ENCODE measurements around the gene MDM4. TPM values are rescaled to one million over a fixed set of nuclear protein-coding genes. Genes with fewer than 3 reads are reported as not detected.

MDM4 gene
- polyA plus RNA-seq, 1 donor = 82.9 TPM

Other genes starting within 250 kb of the MDM4 start
- gene PLEKHA6, start 156.5 kb upstream of the MDM4 start, polyA plus RNA-seq (ENCODE audit: insufficient read length) = 46.1 TPM
- gene PPP1R15B, start 104.6 kb upstream of the MDM4 start, polyA plus RNA-seq (ENCODE audit: insufficient read length) = 44.1 TPM
- gene PIK3C2B, start 21.6 kb upstream of the MDM4 start, polyA plus RNA-seq (ENCODE audit: insufficient read length) = 20.1 TPM
- 11.5 TPM for gene LRRN2, start 169.3 kb downstream of the MDM4 start, polyA plus RNA-seq (ENCODE audit: insufficient read length)